HG02759 (cell line): Measurements from ENCODE around the gene DPCD.
"Not testable (repeated sequence)": the region's sequence is repeated elsewhere in the genome, so short reads cannot be mapped to it uniquely, and the experiment has no call there.

ENCODE experiments used
- ATAC-seq: cut with Tn5 transposase; IDR thresholded peaks from one replicate; pipeline ENCODE4 v1.9.1; 2021; ENCODE audit warnings: mild to moderate bottlenecking, moderate library complexity; ENCODE audit not compliant: unreplicated experiment

Gene DPCD

DNA sequence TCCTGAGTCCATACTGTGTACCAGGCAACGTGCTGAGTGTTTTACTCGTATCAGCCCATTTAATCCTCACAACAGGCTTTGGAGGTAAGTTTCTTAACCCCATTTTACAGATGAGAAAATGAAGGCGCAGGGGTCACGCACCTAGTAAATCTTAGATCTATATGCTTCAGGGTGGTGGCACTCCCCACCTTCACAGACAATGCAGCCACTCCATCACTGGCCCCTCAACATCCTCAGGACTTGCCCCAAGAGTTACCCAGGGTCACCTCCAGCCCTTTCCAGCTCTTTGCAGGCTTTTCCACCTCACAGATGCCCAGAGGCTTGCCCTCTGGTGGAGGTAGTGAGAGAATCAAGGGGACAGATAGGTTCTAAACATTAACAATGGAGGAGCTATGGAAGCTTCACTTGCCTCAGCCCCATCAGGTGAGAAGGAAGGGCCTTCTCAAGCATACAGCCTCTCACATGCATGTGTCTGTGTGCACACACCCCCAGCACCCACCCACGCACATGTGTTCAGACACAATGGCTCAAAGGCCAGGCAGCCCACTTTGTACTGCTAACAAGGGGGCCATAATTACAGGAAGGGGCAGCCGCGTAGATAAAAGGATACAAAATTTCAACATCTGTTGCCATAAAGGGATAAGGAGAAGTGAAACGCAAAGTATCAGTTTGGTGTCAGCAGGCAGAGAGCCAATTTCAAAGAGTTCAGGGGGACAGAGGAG lies 29.1 kb downstream of the DPCD start:
- ATAC-seq, result no peak

DNA sequence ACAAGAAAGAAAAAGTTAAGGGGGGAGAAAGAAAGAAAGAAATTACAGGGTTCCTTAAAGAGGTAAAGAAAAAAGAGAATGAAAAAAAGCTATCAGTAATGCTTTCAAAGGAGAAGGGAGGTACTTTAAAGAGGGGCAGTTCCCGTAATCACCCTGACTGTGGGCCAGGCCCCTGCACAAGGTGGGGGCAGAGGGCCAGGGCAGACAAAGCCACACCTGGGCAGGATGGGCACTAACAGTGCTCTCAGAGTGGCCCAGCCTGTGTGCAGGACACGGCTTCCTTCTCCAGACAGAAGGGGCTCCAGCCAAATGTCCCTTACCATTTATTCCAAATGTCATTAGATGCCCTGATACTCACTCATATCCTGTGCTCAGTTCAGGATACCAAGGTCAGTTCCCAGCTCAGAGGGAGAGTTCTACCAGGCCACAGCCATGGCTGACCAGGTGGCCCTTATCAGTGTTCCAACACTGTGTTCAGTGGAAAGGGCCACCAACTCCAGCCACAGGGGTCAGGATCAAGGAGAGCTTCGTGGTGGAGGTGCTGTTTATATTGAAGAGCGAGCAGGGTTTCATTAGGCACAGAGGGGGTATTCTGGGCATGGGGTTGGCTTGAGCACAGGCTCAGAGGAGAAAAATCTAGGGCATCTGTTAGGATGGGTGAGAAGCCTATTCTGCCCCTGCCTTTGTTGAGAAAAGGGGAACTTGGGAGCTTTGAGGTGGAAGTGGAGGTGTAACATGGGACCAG lies 29.9 kb downstream of the DPCD start:
- ATAC-seq, result no peak

DNA sequence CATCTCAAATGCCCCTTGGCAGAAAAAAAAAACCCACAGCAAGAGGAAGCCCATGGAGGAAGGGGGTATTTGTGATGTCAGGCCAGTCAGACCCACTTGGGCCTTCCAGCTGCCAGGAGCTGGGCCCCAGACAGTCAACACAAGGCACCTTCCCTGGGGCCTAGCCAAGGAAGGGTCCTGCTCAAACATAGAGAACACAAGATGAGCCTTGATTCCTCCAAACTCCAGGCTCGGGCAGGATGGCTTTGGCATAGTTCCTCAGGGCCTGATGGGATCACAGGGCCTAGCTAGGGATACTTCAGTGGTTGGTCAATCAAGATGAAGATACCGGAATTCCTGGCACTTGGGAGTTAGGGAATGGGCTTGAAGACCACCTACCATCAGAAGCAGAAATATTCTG lies 30.8 kb downstream of the DPCD start:
- no peak for ATAC-seq

DNA sequence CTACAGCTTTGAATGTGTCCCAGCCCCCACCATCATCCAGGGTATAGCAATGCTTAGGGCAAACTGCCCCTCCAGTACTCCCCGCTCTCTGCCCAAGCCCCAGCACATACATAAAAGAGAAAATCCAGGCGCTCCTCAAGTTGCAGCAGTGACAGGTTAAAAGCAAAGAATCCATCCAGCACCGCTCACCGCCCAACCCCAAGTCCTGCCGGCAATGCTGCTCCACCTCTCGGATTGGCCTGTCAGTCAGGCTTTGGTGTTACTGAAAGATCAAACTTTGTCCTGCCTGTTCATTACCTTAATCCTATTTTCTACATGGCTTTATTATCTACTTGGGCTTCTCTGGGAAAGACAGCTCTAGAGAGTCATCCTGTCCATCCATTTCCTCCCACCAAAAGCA lies 31.9 kb downstream of the DPCD start:
- no peak for ATAC-seq

DNA sequence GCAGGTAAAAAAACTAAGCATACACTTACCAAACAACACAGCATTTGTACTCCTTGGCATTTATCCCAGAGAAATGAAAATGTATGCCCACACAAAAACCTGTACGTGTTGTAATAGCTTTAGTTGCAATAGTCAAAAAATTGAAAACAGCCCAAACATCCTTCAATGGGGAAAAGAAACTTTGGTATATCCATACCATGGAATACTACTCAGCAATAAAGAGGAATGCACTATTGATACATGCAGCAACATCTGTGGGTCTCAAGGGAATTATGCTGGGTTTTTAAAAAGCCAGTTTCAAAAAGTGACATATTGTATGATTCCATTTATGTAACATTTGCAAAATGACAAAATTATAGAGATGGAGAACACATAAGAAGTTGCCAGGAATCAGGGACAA lies 35.4 kb downstream of the DPCD start:
- no peak for ATAC-seq

DNA sequence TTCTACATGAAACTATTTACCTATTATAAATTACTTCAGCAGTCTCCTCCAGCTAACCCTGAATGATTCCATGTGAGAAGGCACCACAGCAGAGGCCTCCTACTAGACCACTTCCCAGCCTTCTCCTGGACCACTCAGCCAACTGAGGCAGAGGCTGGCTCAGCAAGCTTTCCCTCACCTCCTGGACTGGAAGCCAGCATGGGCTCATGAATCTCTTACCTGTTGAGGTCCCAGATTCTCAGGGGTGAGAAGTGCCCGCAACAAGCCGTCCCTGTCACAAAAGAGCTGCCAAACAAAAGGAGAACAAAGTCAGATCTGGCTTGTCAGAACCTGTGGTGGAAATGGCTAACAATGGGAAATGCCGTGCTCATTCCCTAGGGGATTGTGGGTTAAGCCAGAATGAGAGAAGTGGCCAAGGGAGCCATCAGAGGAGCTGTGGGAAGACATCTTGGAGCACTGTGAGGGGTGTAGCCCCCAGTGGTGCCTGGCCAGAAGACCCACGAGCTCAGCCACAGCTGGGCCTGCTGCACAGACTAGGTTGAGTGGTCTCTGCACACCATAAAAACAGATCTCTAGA lies 36.5 kb downstream of the DPCD start:
- no peak for ATAC-seq

DNA sequence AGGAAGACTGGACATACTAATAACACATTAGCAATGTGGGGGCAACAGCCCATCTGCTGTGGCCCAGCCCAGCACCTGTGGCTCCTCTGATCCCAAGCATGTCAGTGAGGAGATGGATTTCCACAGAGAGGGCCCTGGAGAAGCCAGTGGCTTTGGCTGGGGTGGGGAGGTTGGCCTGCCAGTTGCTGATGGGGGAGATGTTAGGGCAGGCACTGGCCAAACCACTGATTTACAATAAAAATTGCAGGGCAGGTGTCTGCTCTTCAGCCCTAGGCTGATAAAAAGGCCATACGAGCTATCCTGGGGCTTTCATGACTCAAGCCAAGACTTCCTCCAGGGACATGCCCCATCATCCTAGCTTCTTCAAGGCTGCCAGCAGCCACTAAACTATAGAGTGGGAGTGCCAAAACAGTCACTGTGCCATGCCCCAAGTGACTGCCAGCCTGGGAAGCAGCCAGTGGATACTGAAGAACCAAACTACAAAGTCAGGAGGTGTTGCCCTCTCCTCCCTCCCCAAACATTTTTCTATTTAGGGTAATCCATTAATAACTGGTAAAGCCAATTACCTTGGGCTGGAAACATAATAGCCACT lies 37.8 kb downstream of the DPCD start:
- no peak for ATAC-seq

DNA sequence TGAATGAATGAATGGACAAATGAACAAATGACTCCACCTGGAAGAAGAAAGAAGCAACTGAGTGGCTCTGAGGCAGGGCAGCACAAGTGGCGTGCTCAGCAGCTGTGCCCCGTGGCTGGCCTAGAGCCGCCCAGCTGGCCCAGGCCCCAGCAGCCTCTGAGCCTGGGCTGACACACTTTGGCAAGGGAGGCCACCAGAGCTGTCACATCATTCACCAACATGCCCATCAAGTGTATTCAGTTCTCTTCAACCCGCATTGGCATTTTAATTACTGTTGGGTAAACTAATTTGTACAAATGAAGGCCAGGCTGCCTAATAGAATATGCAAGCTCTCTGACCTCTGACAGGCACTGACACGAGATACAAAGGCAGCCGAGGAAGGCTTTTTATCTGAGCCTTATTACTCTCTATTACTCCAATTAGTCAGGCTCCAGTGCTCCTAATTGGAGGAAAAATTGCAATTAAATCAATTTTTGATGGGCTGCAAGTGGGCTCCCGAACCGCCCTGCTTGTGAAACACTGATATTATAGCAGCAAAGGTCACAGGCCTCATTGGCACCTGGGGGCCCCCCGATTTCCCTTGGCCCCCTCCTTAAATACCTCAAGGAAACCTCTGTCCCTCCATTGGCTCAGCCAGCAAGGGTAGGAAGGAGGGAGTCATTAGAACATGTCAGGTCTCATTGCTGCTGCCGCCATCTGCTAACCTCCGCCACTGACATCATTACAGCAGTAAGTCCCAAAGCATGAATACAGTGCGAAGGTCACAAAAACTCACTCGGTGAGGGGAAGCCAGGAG lies 41.9 kb downstream of the DPCD start:
- ATAC-seq, result no peak

DNA sequence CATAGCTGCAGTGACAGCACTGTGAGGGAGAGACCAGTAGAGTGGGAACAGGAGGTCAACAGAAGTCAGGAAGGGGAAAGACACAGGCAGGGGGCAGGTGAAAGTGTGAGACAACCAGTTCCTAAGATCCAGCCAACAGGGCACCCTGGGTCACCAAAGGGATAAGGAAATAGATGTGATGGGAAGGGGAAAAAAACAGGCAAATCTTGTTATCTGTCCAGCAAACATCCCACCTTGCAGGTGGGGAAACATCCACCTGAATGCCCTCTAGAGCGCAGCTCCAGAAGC lies 42.5 kb downstream of the DPCD start:
- no peak for ATAC-seq

DNA sequence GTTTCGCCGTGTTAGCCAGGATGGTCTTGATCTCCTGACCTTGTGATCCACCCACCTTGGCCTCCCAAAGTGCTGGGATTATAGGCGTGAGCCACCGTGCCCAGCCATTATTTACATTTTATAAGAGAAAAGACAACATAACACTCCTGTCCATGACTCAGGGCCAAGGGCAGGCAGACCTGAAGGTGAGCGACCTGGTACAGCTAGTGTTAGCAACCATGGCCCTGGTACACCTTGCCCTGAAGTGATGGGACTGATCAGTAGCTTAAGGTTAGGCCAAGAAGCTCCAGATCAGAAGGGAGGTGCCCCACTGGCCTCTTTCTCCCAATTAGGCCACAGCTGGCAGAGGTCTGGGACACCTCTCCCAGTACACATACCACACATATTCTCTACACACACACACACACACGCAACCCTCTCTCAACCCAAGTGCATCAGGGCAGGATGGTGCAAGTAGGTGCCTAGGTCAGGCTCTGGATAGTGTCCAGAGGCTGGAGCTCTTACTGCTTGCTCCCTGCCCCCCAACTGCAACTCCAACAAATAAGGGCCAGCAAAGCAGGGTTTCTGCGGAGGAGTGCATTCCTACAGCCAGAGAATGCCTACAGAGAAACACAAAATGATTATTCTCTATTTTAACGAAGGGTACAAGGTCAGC lies 43.8 kb downstream of the DPCD start:
- no peak for ATAC-seq

DNA sequence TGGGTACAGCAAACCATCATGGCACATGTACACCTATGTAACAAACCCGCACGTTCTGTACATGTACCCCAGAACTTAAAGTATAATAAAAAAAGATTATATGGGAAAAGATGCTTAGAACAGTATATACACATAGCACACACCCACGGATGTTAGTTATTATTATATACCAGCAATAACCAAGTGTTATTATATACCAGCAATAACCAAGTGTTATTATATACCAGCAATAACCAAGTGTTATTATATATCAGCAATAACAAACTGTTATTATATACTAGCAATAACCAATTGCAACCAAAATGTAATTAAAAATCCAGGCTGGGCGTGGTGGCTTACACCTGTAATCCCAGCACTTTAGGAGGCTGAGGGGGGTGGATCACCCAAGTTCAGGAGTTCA lies 45.4 kb downstream of the DPCD start:
- ATAC-seq, result not testable (repeated sequence)

DNA sequence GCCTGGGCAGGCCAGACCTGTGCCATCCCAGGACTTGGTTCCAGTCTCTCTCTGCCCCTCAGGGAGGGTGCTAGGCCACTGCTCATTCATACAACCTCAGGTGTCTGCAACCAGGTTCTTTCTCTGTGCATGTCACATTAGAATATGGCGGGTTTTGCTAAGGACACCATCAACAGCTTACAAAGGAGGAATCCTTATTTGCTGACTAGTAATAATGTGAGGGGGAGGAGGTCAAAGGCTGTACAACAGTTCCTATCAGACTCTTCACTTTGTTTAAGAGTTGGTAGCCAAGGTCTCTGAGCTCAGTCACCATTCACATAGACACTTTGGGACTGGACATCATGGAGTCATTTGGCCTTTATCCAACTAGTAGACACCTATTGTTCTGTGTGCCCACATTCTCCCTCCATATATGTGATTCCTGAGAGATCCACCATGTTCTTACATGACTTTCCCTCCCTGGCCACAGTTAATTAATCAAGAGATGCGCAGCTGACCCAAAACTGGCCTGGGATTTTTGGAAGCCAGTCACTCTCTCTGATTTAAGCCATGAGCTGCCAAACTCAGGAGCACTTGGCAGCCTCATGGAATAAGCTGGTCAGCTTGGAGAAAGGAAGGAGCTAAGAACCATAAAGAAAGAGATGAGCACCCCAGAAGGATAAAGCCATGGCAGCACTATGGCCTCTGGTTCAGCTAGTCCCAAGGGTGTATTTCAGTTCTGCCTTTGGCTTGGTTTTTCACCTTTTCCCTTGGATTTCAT lies 51.2 kb downstream of the DPCD start:
- no peak for ATAC-seq

DNA sequence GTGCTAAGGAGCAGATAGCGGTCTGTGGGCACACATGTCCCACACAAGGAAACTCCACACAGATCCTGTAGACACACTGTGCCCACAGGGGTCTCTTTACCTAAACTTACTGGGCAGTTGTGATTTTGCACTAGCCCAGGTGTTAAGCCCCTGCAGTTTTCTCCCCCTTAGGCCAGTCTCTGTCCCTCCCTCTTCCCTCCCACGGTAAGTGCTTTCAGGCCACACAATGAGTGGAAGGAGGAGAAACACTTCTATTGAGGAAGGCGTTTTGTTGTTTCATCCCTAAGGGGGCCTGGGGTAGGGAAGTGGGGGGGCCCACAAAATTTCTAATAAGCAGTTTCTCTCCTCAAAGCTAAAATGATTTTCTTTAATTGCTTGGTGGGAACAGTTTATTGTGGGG lies 55.4 kb downstream of the DPCD start:
- ATAC-seq, result no peak

DNA sequence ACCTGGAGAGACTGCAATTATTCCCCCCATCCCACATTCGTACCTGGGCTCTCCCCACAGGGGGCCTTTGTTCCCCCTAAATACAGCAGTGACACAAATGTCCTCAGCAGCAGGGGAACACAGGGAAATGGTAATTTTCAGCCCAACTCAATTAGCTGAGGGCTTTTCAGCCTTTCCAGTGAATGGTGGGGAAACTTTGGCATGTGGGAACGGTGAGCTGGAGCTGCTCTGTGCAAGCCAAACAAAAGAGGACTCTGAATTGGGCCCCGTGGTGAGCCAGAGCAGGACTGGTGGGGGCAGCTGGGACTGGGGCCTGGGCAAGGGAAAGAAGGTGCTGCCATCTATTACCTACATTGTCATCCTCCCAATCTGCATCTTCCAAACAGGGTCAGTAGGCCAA lies 55.9 kb downstream of the DPCD start:
- no peak for ATAC-seq

DNA sequence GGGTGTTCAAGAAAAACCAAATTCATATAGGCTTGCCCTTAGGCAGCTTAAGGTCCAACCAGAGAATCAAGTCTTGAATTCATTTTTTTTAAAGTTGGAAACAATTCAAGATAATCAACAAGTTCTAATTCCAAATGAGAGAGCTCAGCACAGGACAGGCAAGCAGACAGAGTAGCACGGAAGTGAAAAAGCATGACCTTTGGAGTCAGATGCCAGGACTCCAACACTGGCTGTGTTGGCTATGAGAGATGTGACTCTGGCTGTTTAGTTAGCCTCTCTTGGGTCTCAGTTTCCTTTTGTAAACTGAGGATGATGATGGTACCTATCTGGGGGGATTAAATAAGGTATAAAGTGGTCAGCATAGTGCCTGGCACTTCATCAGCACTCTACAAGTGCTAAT lies 57.5 kb downstream of the DPCD start:
- ATAC-seq, result no peak

DNA sequence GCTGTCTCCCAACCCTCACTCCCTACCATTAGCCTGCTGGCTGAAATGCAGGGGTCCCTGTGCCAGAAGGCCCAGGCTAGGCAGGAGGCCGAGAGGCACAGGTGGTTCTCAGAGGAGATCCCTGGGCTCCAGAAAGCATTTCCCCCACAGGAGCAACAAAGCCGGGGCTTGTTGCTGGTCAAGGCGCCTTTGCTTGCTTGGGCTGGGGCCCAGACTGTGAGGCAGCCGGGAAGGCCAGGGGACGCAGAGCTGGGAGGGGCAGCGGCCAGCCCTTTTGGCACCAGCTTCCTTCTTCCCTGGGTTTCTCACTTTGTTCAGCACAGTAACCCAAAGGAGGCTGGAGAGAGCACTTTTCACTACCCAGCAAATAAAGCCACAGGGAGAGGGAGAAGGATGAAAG lies 58.2 kb downstream of the DPCD start:
- no peak for ATAC-seq

DNA sequence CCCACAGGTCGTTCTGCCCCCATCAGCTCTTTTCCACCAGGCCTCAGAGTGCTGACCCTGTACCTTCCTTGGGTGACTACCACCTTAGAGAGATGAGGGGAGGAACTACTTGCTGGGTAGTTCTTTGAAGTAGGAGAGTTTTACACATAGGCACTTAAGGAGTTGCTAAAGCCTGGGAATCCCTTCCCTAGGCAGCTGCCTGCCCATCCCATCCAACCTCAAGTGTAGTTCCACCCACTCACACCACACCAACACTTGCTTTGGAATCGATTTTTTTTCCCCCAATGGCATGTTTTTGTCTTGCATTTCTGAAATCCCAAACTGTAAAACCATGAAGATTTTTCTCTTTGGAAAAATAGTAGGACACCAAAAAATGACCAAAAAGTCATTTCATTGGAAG lies 59.1 kb downstream of the DPCD start:
- no peak for ATAC-seq

DNA sequence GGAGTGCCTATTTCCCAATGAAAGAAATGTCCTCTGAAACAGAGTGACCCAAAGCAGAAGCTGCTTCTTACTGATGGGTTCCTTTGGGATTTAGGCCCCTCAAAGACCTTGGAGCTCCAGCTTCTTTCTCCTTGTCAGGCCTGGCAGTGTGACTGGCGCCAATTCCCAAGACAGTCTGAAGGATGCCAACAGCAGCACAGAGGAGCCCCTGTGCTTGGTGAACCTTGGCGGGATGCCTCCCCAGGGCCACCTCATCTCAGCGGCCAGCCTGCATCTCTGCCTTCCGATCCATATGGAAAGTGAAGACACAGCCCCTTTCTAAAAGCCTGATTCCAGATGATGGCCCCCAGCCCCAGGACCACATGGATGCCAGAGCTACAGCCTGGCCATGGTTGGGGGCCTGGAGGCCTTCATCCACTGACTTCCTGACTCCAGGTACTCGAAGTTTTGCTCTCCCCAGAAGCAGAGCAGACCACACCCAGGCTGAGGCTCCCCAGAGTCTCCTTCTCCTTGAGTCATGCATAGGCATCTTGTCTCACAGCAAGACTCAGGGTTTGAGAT lies 61.5 kb downstream of the DPCD start:
- ATAC-seq, result no peak

DNA sequence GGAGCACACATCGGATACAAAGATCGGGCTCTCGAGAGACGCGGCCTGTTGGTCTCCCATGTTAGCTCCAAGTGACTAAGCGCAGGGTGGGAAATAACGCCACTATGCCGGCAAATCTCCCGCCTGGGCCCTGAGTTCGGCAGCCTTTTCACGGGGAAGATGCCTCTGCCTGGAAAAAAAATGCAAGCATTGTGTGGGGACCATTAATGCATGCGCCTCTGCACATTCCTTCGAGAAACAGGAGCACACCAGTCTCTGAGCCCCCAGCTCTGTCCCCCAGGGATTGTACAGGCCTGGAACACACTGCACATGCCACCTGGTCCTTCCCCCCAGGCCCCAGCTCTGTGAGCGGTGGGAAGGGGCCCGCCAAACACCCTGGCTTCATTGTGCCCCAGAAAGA lies 62.7 kb downstream of the DPCD start:
- ATAC-seq, result no peak

DNA sequence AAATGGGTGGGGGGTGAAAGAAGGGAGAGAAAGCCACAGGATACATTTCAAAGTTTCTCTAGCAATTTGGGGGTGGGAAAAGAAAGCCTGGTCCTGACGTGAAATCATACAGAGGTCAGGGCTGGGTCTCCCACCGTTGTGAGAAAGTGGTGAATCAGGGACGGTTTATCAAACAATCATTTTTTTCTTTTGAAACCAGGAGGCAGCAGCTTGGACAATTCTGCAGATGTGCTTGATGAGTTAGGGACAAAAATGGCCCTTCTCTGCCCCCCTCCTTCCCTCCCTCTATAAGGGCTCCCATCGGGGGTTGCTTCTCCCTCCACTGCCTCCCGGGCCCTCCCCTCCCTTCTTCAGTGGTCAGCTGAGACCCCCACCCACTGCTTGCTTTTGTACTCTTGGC lies 63.2 kb downstream of the DPCD start:
- no peak for ATAC-seq
